Measurements from ENCODE around the gene LDHAL6B.
A peak's percentile ranks its signal among the peaks of the same experiment; 100 is the strongest.

LDHAL6B gene

GRCh38 chr15:59210186-59210585 lies 3.5 kb downstream of the LDHAL6B start:
- Histone ChIP-seq H3K9me3 (ENCODE audit: control insufficient read depth in 5 of 5, low read length in 5 of 5) (no peaks in the 10 kb centered on the region), H3K27ac (ENCODE audit: low read depth, low read length) (no peak overlapping the region), H3K36me3 (ENCODE audit: control insufficient read depth in 5 of 5, insufficient read depth in 5 of 5, low read length in 5 of 5) (peaks cover 7 to 50% (median 42%) of the 10 kb centered on the region in 5 donors), H3K9ac (ENCODE audit: low read length in 5 of 5) (no peak overlapping the region), H3K4me1 (ENCODE audit: control insufficient read depth in 5 of 5, insufficient read depth in 5 of 5, low read length in 5 of 5) (peaks cover 0 to 2% (median 0%) of the 10 kb centered on the region in 5 donors), H3K4me3 (ENCODE audit: low read depth in 1 of 5, low read length in 5 of 5) (no peak overlapping the region), H3K27me3 (ENCODE audit: control insufficient read depth in 5 of 5, insufficient read depth in 4 of 5, low read length in 5 of 5) (no peaks in the 10 kb centered on the region)

- no peak overlapping the region for H3K9ac ChIP-seq (ENCODE audit: low read length in 5 of 5)
- H3K9me3 ChIP-seq (ENCODE audit: control insufficient read depth in 5 of 5, low read length in 5 of 5) = no peaks in the 10 kb centered on the region
- H3K4me1 ChIP-seq (ENCODE audit: control insufficient read depth in 5 of 5, insufficient read depth in 5 of 5, low read length in 5 of 5) = peaks cover 0 to 13% (median 0%) of the 10 kb centered on the region in 5 donors
- no peak overlapping the region for H3K4me3 ChIP-seq (ENCODE audit: low read depth in 1 of 5, low read length in 5 of 5)
- no peaks in the 10 kb centered on the region for H3K27me3 ChIP-seq (ENCODE audit: control insufficient read depth in 5 of 5, insufficient read depth in 4 of 5, low read length in 5 of 5)
- H3K27ac ChIP-seq (ENCODE audit: low read depth, low read length) = no peak overlapping the region
- peaks cover 9 to 26% (median 22%) of the 10 kb centered on the region in 5 donors for H3K36me3 ChIP-seq (ENCODE audit: control insufficient read depth in 5 of 5, insufficient read depth in 5 of 5, low read length in 5 of 5)
These were observed 10.3 kb downstream of the LDHAL6B start for GRCh38 chr15:59216911-59217310.

GRCh38 chr15:59217876-59218498 lies 11.3 kb downstream of the LDHAL6B start:
- H3K27ac ChIP-seq (ENCODE audit: low read depth, low read length) = no peak overlapping the region
- H3K4me1 ChIP-seq (ENCODE audit: control insufficient read depth in 5 of 5, insufficient read depth in 5 of 5, low read length in 5 of 5) = peaks cover 0 to 13% (median 0%) of the 10 kb centered on the region in 5 donors
- no peaks in the 10 kb centered on the region for H3K27me3 ChIP-seq (ENCODE audit: control insufficient read depth in 5 of 5, insufficient read depth in 4 of 5, low read length in 5 of 5)
- no peak overlapping the region for H3K9ac ChIP-seq (ENCODE audit: low read length in 5 of 5)
- H3K36me3 ChIP-seq (ENCODE audit: control insufficient read depth in 5 of 5, insufficient read depth in 5 of 5, low read length in 5 of 5) = peaks cover 9 to 31% (median 26%) of the 10 kb centered on the region in 5 donors
- H3K4me3 ChIP-seq (ENCODE audit: low read depth in 1 of 5, low read length in 5 of 5) = no peak overlapping the region
- no peaks in the 10 kb centered on the region for H3K9me3 ChIP-seq (ENCODE audit: control insufficient read depth in 5 of 5, low read length in 5 of 5)

GRCh38 chr15:59218710-59219109 lies 12.1 kb downstream of the LDHAL6B start:
- Histone ChIP-seq H3K9me3 (ENCODE audit: control insufficient read depth in 5 of 5, low read length in 5 of 5) (no peaks in the 10 kb centered on the region), H3K27ac (ENCODE audit: low read depth, low read length) (no peak overlapping the region), H3K36me3 (ENCODE audit: control insufficient read depth in 5 of 5, insufficient read depth in 5 of 5, low read length in 5 of 5) (peaks cover 9 to 33% (median 31%) of the 10 kb centered on the region in 5 donors), H3K27me3 (ENCODE audit: control insufficient read depth in 5 of 5, insufficient read depth in 4 of 5, low read length in 5 of 5) (no peaks in the 10 kb centered on the region), H3K4me3 (ENCODE audit: low read depth in 1 of 5, low read length in 5 of 5) (no peak overlapping the region), H3K4me1 (ENCODE audit: control insufficient read depth in 5 of 5, insufficient read depth in 5 of 5, low read length in 5 of 5) (peaks cover 0 to 14% (median 0%) of the 10 kb centered on the region in 5 donors), H3K9ac (ENCODE audit: low read length in 5 of 5) (no peak overlapping the region)

- H3K27me3 ChIP-seq (ENCODE audit: control insufficient read depth in 5 of 5, insufficient read depth in 4 of 5, low read length in 5 of 5) = no peaks in the 10 kb centered on the region
- H3K4me1 ChIP-seq (ENCODE audit: control insufficient read depth in 5 of 5, insufficient read depth in 5 of 5, low read length in 5 of 5) = peaks cover 0 to 29% (median 6%) of the 10 kb centered on the region in 5 donors
- no peaks in the 10 kb centered on the region for H3K9me3 ChIP-seq (ENCODE audit: control insufficient read depth in 5 of 5, low read length in 5 of 5)
- no peak overlapping the region for H3K27ac ChIP-seq (ENCODE audit: low read depth, low read length)
- H3K9ac ChIP-seq (ENCODE audit: low read length in 5 of 5) = no peak overlapping the region
- peaks cover 0 to 29% (median 16%) of the 10 kb centered on the region in 5 donors for H3K36me3 ChIP-seq (ENCODE audit: control insufficient read depth in 5 of 5, insufficient read depth in 5 of 5, low read length in 5 of 5)
- H3K4me3 ChIP-seq (ENCODE audit: low read depth in 1 of 5, low read length in 5 of 5) = no peak overlapping the region
These were observed 15.2 kb downstream of the LDHAL6B start for GRCh38 chr15:59221511-59222505.

GRCh38 chr15:59222906-59223550 lies 16.4 kb downstream of the LDHAL6B start:
- Histone ChIP-seq H3K36me3 (ENCODE audit: control insufficient read depth in 5 of 5, insufficient read depth in 5 of 5, low read length in 5 of 5) (peaks cover 0 to 24% (median 10%) of the 10 kb centered on the region in 5 donors), H3K9me3 (ENCODE audit: control insufficient read depth in 5 of 5, low read length in 5 of 5) (no peaks in the 10 kb centered on the region), H3K27ac (ENCODE audit: low read depth, low read length) (no peak overlapping the region), H3K4me1 (ENCODE audit: control insufficient read depth in 5 of 5, insufficient read depth in 5 of 5, low read length in 5 of 5) (peaks cover 0 to 28% (median 6%) of the 10 kb centered on the region in 5 donors), H3K27me3 (ENCODE audit: control insufficient read depth in 5 of 5, insufficient read depth in 4 of 5, low read length in 5 of 5) (no peaks in the 10 kb centered on the region), H3K4me3 (ENCODE audit: low read depth in 1 of 5, low read length in 5 of 5) (no peak overlapping the region), H3K9ac (ENCODE audit: low read length in 5 of 5) (no peak overlapping the region)

GRCh38 chr15:59223736-59224135 lies 17.1 kb downstream of the LDHAL6B start:
- no peaks in the 10 kb centered on the region for H3K27me3 ChIP-seq (ENCODE audit: control insufficient read depth in 5 of 5, insufficient read depth in 4 of 5, low read length in 5 of 5)
- peaks cover 0 to 25% (median 6%) of the 10 kb centered on the region in 5 donors for H3K4me1 ChIP-seq (ENCODE audit: control insufficient read depth in 5 of 5, insufficient read depth in 5 of 5, low read length in 5 of 5)
- H3K9me3 ChIP-seq (ENCODE audit: control insufficient read depth in 5 of 5, low read length in 5 of 5) = no peaks in the 10 kb centered on the region
- no peak overlapping the region for H3K4me3 ChIP-seq (ENCODE audit: low read depth in 1 of 5, low read length in 5 of 5)
- no peak overlapping the region for H3K9ac ChIP-seq (ENCODE audit: low read length in 5 of 5)
- peaks cover 0 to 23% (median 10%) of the 10 kb centered on the region in 5 donors for H3K36me3 ChIP-seq (ENCODE audit: control insufficient read depth in 5 of 5, insufficient read depth in 5 of 5, low read length in 5 of 5)
- H3K27ac ChIP-seq (ENCODE audit: low read depth, low read length) = no peak overlapping the region

- peaks cover 0 to 23% (median 6%) of the 10 kb centered on the region in 5 donors for H3K4me1 ChIP-seq (ENCODE audit: control insufficient read depth in 5 of 5, insufficient read depth in 5 of 5, low read length in 5 of 5)
- H3K4me3 ChIP-seq (ENCODE audit: low read depth in 1 of 5, low read length in 5 of 5) = peak overlapping the region in 1 of 5 donors; percentile 11
- H3K27me3 ChIP-seq (ENCODE audit: control insufficient read depth in 5 of 5, insufficient read depth in 4 of 5, low read length in 5 of 5) = no peaks in the 10 kb centered on the region
- peaks cover 0 to 23% (median 10%) of the 10 kb centered on the region in 5 donors for H3K36me3 ChIP-seq (ENCODE audit: control insufficient read depth in 5 of 5, insufficient read depth in 5 of 5, low read length in 5 of 5)
- no peaks in the 10 kb centered on the region for H3K9me3 ChIP-seq (ENCODE audit: control insufficient read depth in 5 of 5, low read length in 5 of 5)
- no peak overlapping the region for H3K9ac ChIP-seq (ENCODE audit: low read length in 5 of 5)
- no peak overlapping the region for H3K27ac ChIP-seq (ENCODE audit: low read depth, low read length)
These were observed 17.8 kb downstream of the LDHAL6B start for GRCh38 chr15:59224474-59224873.

- Histone ChIP-seq H3K36me3 (ENCODE audit: control insufficient read depth in 5 of 5, insufficient read depth in 5 of 5, low read length in 5 of 5) (peaks cover 0 to 24% (median 12%) of the 10 kb centered on the region in 5 donors), H3K27me3 (ENCODE audit: control insufficient read depth in 5 of 5, insufficient read depth in 4 of 5, low read length in 5 of 5) (no peaks in the 10 kb centered on the region), H3K4me3 (ENCODE audit: low read depth in 1 of 5, low read length in 5 of 5) (no peak overlapping the region), H3K9ac (ENCODE audit: low read length in 5 of 5) (no peak overlapping the region), H3K27ac (ENCODE audit: low read depth, low read length) (no peak overlapping the region), H3K4me1 (ENCODE audit: control insufficient read depth in 5 of 5, insufficient read depth in 5 of 5, low read length in 5 of 5) (peaks cover 0 to 32% (median 19%) of the 10 kb centered on the region in 5 donors), H3K9me3 (ENCODE audit: control insufficient read depth in 5 of 5, low read length in 5 of 5) (no peaks in the 10 kb centered on the region)
These were observed 20.4 kb downstream of the LDHAL6B start for GRCh38 chr15:59227021-59227420.

All from subcutaneous abdominal adipose tissue (tissue), 5 donors.